Thymus (tissue), 11 donors: ENCODE results near the gene LHFPL5. TPM values are rescaled to one million over a fixed set of nuclear protein-coding genes. Genes with fewer than 3 reads are reported as not detected.

Source experiments
- DNase-seq, 9 donors: peaks; one replicate each; pipeline ENCODE4 v3.0.0-alpha.2; 2013; ENCODE audit warnings: low spot score in 9 of 9, low read depth in 6 of 9, missing footprints in 1 of 9
- H3K27ac ChIP-seq, 2 donors: one replicate each; pipeline ENCODE4 v1.5.1; 2013; ENCODE audit warnings: control low read depth in 1 of 2, low read depth in 1 of 2, low read length in 1 of 2, mild to moderate bottlenecking in 1 of 2, moderate library complexity in 1 of 2
- H3K27me3 ChIP-seq, 2 donors: one replicate each; pipeline ENCODE4 v1.5.1; 2013; ENCODE audit warnings: low read length in 1 of 2; ENCODE audit not compliant: control insufficient read depth in 2 of 2, insufficient read depth in 1 of 2
- H3K36me3 ChIP-seq, 2 donors: one replicate each; pipeline ENCODE4 v1.5.1; 2013; ENCODE audit warnings: low read length in 1 of 2, mild to moderate bottlenecking in 1 of 2, moderate library complexity in 1 of 2; ENCODE audit not compliant: control insufficient read depth in 2 of 2, insufficient read depth in 2 of 2
- H3K4me1 ChIP-seq, 2 donors: one replicate each; pipeline ENCODE4 v1.5.1; 2013; ENCODE audit warnings: low read length in 2 of 2; ENCODE audit not compliant: control insufficient read depth in 2 of 2, insufficient read depth in 2 of 2
- H3K4me3 ChIP-seq, 2 donors: one replicate each; pipeline ENCODE4 v1.5.1; 2013; ENCODE audit warnings: low read length in 2 of 2, control low read depth in 1 of 2, mild to moderate bottlenecking in 1 of 2
- H3K9me3 ChIP-seq, 2 donors: one replicate each; pipeline ENCODE4 v1.5.1; 2013; ENCODE audit warnings: low read length in 1 of 2, mild to moderate bottlenecking in 1 of 2; ENCODE audit not compliant: control insufficient read depth in 2 of 2, insufficient read depth in 1 of 2
- WGBS: extraction: QIAGEN DNeasy Blood & Tissue Kit; methylation state at CpG from one replicate; pipeline ENCODE4 v1.1.7; 2013; 5-methylcytosine and 5-hydroxymethylcytosine counted together
- polyA plus RNA-seq: library from polyadenylated mRNA; stranded (reverse); fragments of 200-250 nt; gene quantifications from one replicate; pipeline ENCODE4 v1.2.3, GENCODE V29; 2013
- total RNA-seq: library from RNA; stranded (reverse); fragments of 120-200 nt; gene quantifications from one replicate; pipeline ENCODE4 v1.2.4, GENCODE V29; 2013
- donor health status: healthy.

The LHFPL5 gene
- total and polyA plus RNA-seq, 2 donors, result 0.09 TPM; not detected in 1

DNA sequence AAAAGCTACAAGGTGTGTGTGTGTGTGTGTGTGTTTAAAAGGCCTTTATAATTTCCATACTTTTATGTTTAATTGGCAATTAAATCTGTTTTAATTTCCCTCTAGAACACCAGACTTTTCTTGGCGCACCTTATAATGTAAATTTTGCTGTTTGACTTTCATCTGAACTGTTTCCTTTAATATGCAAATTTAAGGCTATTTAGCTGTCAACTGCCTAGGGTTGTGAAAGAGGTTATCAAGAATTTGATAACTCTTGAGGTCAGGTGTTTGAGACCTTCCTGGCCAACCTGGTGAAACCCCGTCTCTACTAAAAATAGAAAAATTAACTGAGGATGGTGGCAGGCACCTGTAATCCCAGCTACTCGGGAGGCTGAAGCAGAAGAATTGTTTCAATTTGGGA is 4.0 kb upstream of the LHFPL5 start:
- H3K36me3 ChIP-seq, result no peaks in the 10 kb centered on the region
- H3K27ac ChIP-seq, result no peak overlapping the region
- WGBS, result 95% methylated on average over 3 of the region's 3 CpGs
- no peak overlapping the region for H3K4me3 ChIP-seq
- no peak for DNase-seq
- peaks cover 2 to 3% of the 10 kb centered on the region in 2 donors for H3K4me1 ChIP-seq
- H3K9me3 ChIP-seq, result no peaks in the 10 kb centered on the region
- peaks cover 0 to 12% of the 10 kb centered on the region in 2 donors for H3K27me3 ChIP-seq

GRCh38 chr6:35808688-35809087 is 3.5 kb downstream of the LHFPL5 start:
- Histone ChIP-seq H3K27ac (no peak overlapping the region), H3K27me3 (peaks cover 0 to 14% of the 10 kb centered on the region in 2 donors), H3K36me3 (no peaks in the 10 kb centered on the region), H3K4me1 (peaks cover 2 to 3% of the 10 kb centered on the region in 2 donors), H3K4me3 (no peak overlapping the region), H3K9me3 (no peaks in the 10 kb centered on the region)
- 78% methylated on average over 3 of the region's 3 CpGs for WGBS
- no peak for DNase-seq

GRCh38 chr6:35809809-35810208 is 4.7 kb downstream of the LHFPL5 start:
- peaks cover 0 to 12% of the 10 kb centered on the region in 2 donors for H3K27me3 ChIP-seq
- 88% methylated on average over 5 of the region's 5 CpGs for WGBS
- H3K27ac ChIP-seq, result no peak overlapping the region
- H3K9me3 ChIP-seq, result no peaks in the 10 kb centered on the region
- peaks cover 2% of the 10 kb centered on the region in 2 donors for H3K4me1 ChIP-seq
- H3K4me3 ChIP-seq, result no peak overlapping the region
- no peak for DNase-seq
- H3K36me3 ChIP-seq, result no peaks in the 10 kb centered on the region

GRCh38 chr6:35810971-35811698 is 6.0 kb downstream of the LHFPL5 start:
- no peaks in the 10 kb centered on the region for H3K36me3 ChIP-seq
- H3K9me3 ChIP-seq, result peaks cover 0 to 1% of the 10 kb centered on the region in 2 donors
- H3K4me1 ChIP-seq, result no peaks in the 10 kb centered on the region
- DNase-seq, result no peak
- 86% methylated on average over 14 of the region's 14 CpGs for WGBS
- H3K4me3 ChIP-seq, result no peak overlapping the region
- no peak overlapping the region for H3K27ac ChIP-seq
- H3K27me3 ChIP-seq, result peaks cover 0 to 2% of the 10 kb centered on the region in 2 donors

GRCh38 chr6:35811699-35811995 is 6.5 kb downstream of the LHFPL5 start:
- 88% methylated on average over 6 of the region's 6 CpGs for whole genome bisulfite sequencing
- no peak for DNase-seq
- Histone ChIP-seq H3K4me1 (no peaks in the 10 kb centered on the region), H3K4me3 (no peak overlapping the region), H3K36me3 (no peaks in the 10 kb centered on the region), H3K27me3 (peaks cover 0 to 2% of the 10 kb centered on the region in 2 donors), H3K27ac (no peak overlapping the region), H3K9me3 (peaks cover 0 to 6% of the 10 kb centered on the region in 2 donors)

- Histone ChIP-seq H3K4me1 (no peaks in the 10 kb centered on the region), H3K27me3 (no peaks in the 10 kb centered on the region), H3K9me3 (peaks cover 0 to 10% of the 10 kb centered on the region in 2 donors), H3K27ac (no peak overlapping the region), H3K36me3 (no peaks in the 10 kb centered on the region), H3K4me3 (no peak overlapping the region)
- no peak for DNase-seq
Observed at GRCh38 chr6:35817515-35817914, 12.4 kb downstream of the LHFPL5 start.

- Histone ChIP-seq H3K9me3 (no peaks in the 10 kb centered on the region), H3K27me3 (no peaks in the 10 kb centered on the region), H3K4me1 (no peaks in the 10 kb centered on the region), H3K27ac (no peak overlapping the region), H3K36me3 (no peaks in the 10 kb centered on the region), H3K4me3 (no peak overlapping the region)
- no peak for DNase-seq
- 93% methylated on average over 2 of the region's 2 CpGs for WGBS
Observed at GRCh38 chr6:35823601-35824000, 18.4 kb downstream of the LHFPL5 start.

- Histone ChIP-seq H3K4me3 (no peak overlapping the region), H3K36me3 (no peaks in the 10 kb centered on the region), H3K4me1 (no peaks in the 10 kb centered on the region), H3K27ac (no peak overlapping the region), H3K27me3 (no peaks in the 10 kb centered on the region), H3K9me3 (no peaks in the 10 kb centered on the region)
- 89% methylated on average over 5 of the region's 5 CpGs for WGBS
- DNase-seq, result no peak
Observed at GRCh38 chr6:35824552-35825192, 19.5 kb downstream of the LHFPL5 start.

DNA sequence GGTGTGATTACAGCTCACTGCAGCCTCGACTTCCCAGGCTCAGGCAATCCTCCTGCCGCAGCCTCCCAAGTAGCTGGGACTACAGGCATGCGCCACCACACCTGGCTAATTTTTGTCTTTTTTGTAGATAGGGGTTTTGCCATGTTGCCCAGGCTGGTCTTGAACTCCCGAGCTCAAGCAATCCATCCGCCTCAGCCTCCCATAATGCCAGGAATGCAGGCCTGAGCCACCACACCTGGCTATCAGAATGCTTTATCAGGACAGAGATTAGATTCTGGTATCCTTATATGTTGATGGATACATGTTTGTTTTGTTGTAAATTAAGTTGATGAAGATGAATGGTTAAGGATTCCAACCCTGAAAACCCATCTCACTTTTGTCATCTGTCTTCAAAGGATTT is 24.2 kb downstream of the LHFPL5 start:
- 95% methylated on average over 5 of the region's 5 CpGs for WGBS
- Histone ChIP-seq H3K4me3 (no peak overlapping the region), H3K27ac (no peak overlapping the region), H3K9me3 (no peaks in the 10 kb centered on the region), H3K27me3 (no peaks in the 10 kb centered on the region), H3K4me1 (no peaks in the 10 kb centered on the region), H3K36me3 (peaks cover 4 to 6% of the 10 kb centered on the region in 2 donors)
- DNase-seq, result no peak
